Measurements from ENCODE around the gene DPF3. TPM values are rescaled to one million over a fixed set of nuclear protein-coding genes. Genes with fewer than 3 reads are reported as not detected.
A peak's percentile ranks its signal among the peaks of the same experiment; 100 is the strongest.

The DPF3 gene
- total and polyA plus RNA-seq, 2 of the 13 experiments (the other 11 are each of a cell fraction or from before 2014, with no cell fraction given): 0.09 to 0.60 TPM

GRCh38 chr14:72925815-72926291 is 32.0 kb upstream of the DPF3 start:
- ChIA-PET CTCF (ENCODE audit: low intra/inter-chr PET ratio, low total read pairs) (no interaction called here), POLR2A (interaction anchor here (1.4 to 1.8 kb wide), 2 partner anchors 32 to 37 kb away, joined by 4 to 5 read pairs; partner anchors contain the start of gene DPF3)
- peaks cover 18% of the 10 kb centered on the region for H3K4me1 ChIP-seq (ENCODE audit: insufficient read depth, low read length)
- ATAC-seq (peak; percentile 68), DNase-seq (ENCODE audit: low spot score) (no peak), FAIRE-seq (no peak)
- H3K36me3 ChIP-seq (replicated peaks in 1 of 2; ENCODE audit: control insufficient read depth in 1 of 2, insufficient read depth in 2 of 2, low read length in 2 of 2): no peaks in the 10 kb centered on the region
- no peaks in the 10 kb centered on the region; a peak in 1 of 5 replicates for H3K27me3 ChIP-seq (ENCODE audit: control insufficient read depth in 1 of 2, insufficient read depth in 2 of 2, low read length in 2 of 2)
- WGBS (ENCODE audit: low lambda C conversion rate): 3% methylated on average over 12 of the region's 33 CpGs
- H4K20me1 ChIP-seq (ENCODE audit: insufficient read depth, low read length): no peaks in the 10 kb centered on the region
- peaks cover 17% of the 10 kb centered on the region for H3K79me2 ChIP-seq (ENCODE audit: insufficient read depth, low read length)
- H3K4me3 ChIP-seq (replicated peaks in 1 of 3; ENCODE audit: insufficient read depth in 1 of 3, low read depth in 2 of 3, low read length in 3 of 3): peak overlapping the region; percentile 41 to 98 (median 66)
- peak overlapping the region; percentile 86 for H3K4me2 ChIP-seq (ENCODE audit: low read depth, low read length)
- in situ Hi-C loops (cut with HindIII; ENCODE audit: extremely low pct_ligation_motif_present, low pct_unique_long_range_greater_than_20kb) (no loop called here), intact Hi-C loops (cut with micrococcal nuclease; ENCODE audit: unreplicated experiment) (no loop called here)
- H3K9ac ChIP-seq (ENCODE audit: insufficient read depth, low read depth, low read length): peak overlapping the region; percentile 66
- peak overlapping the region; percentile 35 for H3K27ac ChIP-seq (ENCODE audit: extremely low read length, insufficient read depth, low read length)
- no TSS peak for BruUV-seq (replicated peaks)
- H3K9me3 ChIP-seq (ENCODE audit: low read length): no peaks in the 10 kb centered on the region
- H2AFZ ChIP-seq (ENCODE audit: low read length): peak overlapping the region; percentile 82
- TF ChIP-seq KMT2A (CRISPR knock-in tag; IDR thresholded peaks at IDR 0.05): no peak
- no peak for TF ChIP-seq IRX3 (CRISPR knock-in tag; IDR thresholded peaks at IDR 0.05; ENCODE audit: borderline replicate concordance, low read depth)
- TF ChIP-seq REPIN1 (CRISPR knock-in tag; IDR thresholded peaks at IDR 0.05; ENCODE audit: borderline replicate concordance, low read depth): no peak
- TF ChIP-seq ZNF644 (CRISPR knock-in tag; IDR thresholded peaks at IDR 0.05; ENCODE audit: low read depth): no peak
- TF ChIP-seq SIX4 (CRISPR knock-in tag; IDR thresholded peaks at IDR 0.05): no peak
- TF ChIP-seq FOXK1 (CRISPR knock-in tag; IDR thresholded peaks at IDR 0.05; ENCODE audit: borderline replicate concordance, low read depth): no peak
- TF ChIP-seq, protein P1, sequence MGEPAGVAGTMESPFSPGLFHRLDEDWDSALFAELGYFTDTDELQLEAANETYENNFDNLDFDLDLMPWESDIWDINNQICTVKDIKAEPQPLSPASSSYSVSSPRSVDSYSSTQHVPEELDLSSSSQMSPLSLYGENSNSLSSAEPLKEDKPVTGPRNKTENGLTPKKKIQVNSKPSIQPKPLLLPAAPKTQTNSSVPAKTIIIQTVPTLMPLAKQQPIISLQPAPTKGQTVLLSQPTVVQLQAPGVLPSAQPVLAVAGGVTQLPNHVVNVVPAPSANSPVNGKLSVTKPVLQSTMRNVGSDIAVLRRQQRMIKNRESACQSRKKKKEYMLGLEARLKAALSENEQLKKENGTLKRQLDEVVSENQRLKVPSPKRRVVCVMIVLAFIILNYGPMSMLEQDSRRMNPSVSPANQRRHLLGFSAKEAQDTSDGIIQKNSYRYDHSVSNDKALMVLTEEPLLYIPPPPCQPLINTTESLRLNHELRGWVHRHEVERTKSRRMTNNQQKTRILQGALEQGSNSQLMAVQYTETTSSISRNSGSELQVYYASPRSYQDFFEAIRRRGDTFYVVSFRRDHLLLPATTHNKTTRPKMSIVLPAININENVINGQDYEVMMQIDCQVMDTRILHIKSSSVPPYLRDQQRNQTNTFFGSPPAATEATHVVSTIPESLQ (CRISPR knock-in tag; conservative IDR thresholded peaks at IDR 0.05): no peak
- TF ChIP-seq ZNF160 (CRISPR knock-in tag; IDR thresholded peaks at IDR 0.05): no peak
- TF ChIP-seq FOSL2 (CRISPR knock-in tag; IDR thresholded peaks at IDR 0.05): no peak
- peak; percentile 6; the same call in 1 of the 2 replicates for TF ChIP-seq PHF20 (CRISPR knock-in tag; IDR thresholded peaks at IDR 0.05)
- TF ChIP-seq ATF7 (IDR thresholded peaks at IDR 0.05): no peak
- TF ChIP-seq ATF7 (CRISPR knock-in tag; IDR thresholded peaks at IDR 0.05): no peak
- TF ChIP-seq, protein P2, sequence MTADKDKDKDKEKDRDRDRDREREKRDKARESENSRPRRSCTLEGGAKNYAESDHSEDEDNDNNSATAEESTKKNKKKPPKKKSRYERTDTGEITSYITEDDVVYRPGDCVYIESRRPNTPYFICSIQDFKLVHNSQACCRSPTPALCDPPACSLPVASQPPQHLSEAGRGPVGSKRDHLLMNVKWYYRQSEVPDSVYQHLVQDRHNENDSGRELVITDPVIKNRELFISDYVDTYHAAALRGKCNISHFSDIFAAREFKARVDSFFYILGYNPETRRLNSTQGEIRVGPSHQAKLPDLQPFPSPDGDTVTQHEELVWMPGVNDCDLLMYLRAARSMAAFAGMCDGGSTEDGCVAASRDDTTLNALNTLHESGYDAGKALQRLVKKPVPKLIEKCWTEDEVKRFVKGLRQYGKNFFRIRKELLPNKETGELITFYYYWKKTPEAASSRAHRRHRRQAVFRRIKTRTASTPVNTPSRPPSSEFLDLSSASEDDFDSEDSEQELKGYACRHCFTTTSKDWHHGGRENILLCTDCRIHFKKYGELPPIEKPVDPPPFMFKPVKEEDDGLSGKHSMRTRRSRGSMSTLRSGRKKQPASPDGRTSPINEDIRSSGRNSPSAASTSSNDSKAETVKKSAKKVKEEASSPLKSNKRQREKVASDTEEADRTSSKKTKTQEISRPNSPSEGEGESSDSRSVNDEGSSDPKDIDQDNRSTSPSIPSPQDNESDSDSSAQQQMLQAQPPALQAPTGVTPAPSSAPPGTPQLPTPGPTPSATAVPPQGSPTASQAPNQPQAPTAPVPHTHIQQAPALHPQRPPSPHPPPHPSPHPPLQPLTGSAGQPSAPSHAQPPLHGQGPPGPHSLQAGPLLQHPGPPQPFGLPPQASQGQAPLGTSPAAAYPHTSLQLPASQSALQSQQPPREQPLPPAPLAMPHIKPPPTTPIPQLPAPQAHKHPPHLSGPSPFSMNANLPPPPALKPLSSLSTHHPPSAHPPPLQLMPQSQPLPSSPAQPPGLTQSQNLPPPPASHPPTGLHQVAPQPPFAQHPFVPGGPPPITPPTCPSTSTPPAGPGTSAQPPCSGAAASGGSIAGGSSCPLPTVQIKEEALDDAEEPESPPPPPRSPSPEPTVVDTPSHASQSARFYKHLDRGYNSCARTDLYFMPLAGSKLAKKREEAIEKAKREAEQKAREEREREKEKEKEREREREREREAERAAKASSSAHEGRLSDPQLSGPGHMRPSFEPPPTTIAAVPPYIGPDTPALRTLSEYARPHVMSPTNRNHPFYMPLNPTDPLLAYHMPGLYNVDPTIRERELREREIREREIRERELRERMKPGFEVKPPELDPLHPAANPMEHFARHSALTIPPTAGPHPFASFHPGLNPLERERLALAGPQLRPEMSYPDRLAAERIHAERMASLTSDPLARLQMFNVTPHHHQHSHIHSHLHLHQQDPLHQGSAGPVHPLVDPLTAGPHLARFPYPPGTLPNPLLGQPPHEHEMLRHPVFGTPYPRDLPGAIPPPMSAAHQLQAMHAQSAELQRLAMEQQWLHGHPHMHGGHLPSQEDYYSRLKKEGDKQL (CRISPR knock-in tag; IDR thresholded peaks at IDR 0.05; ENCODE audit: low read depth): no peak
- TF ChIP-seq, protein P3, sequence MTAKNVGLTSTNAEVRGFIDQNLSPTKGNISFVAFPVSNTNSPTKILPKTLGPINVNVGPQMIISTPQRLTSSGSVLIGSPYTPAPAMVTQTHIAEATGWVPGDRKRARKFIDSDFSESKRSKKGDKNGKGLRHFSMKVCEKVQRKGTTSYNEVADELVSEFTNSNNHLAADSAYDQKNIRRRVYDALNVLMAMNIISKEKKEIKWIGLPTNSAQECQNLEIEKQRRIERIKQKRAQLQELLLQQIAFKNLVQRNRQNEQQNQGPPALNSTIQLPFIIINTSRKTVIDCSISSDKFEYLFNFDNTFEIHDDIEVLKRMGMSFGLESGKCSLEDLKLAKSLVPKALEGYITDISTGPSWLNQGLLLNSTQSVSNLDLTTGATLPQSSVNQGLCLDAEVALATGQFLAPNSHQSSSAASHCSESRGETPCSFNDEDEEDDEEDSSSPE (CRISPR knock-in tag; IDR thresholded peaks at IDR 0.05): no peak
- no peak for TF ChIP-seq RXRA (CRISPR knock-in tag; IDR thresholded peaks at IDR 0.05)
- peak; percentile 70; the same call in 1 of the 2 replicates for TF ChIP-seq ZNF768 (CRISPR knock-in tag; IDR thresholded peaks at IDR 0.05)
- no peak for TF ChIP-seq ZNF563 (CRISPR knock-in tag; IDR thresholded peaks at IDR 0.05)
- no peak for TF ChIP-seq GATA4 (IDR thresholded peaks at IDR 0.05; ENCODE audit: borderline replicate concordance, low read depth)
- no peak for TF ChIP-seq PAX8 (CRISPR knock-in tag; IDR thresholded peaks at IDR 0.05; ENCODE audit: borderline replicate concordance)
